ENCODE results near the gene SERPING1. TPM values are rescaled to one million over a fixed set of nuclear protein-coding genes. Genes with fewer than 3 reads are reported as not detected.

The SERPING1 gene
- total RNA-seq, 4 donors from 2014 or later, result 65.7 to 143 (median 102) TPM

- in situ Hi-C loops (cut with MboI; ENCODE audit: low pct_ligation_motif_present in 1 of 4, low pct_unique_long_range_greater_than_20kb in 1 of 4, low sequenced_read_pairs in 3 of 4), result no loop called here
- Histone ChIP-seq H3K27me3 (peaks cover 9% of the 10 kb centered on the region), H3K4me3 (no peak overlapping the region), H3K27ac (peak overlapping the region; percentile 77 to 91 (median 86)), H3K9me3 (no peaks in the 10 kb centered on the region), H3K4me1 (peaks cover 0 to 16% (median 0%) of the 10 kb centered on the region in 4 donors), H3K36me3 (no peaks in the 10 kb centered on the region)
- TF ChIP-seq EP300 (IDR thresholded peaks at IDR 0.05; ENCODE audit: low read depth) (no peak), CTCF (IDR thresholded peaks at IDR 0.05) (no peak), POLR2A (IDR thresholded peaks at IDR 0.05) (no peak), POLR2AphosphoS5 (IDR thresholded peaks at IDR 0.05) (no peak)
- no peak for DNase-seq
- WGBS, 2 donors (ENCODE audit: low coverage in 1 of 2), result 66 to 67% methylated on average over 2 to 5 of the region's 5 CpGs
- intact Hi-C loops (cut with DNase I; ENCODE audit: low total_unique reads), result no loop called here
Observed at GRCh38 chr11:57596266-57596885, 1.1 kb upstream of the SERPING1 start.

GRCh38 chr11:57597916-57598830, 688 bp downstream of the SERPING1 start:
- intact Hi-C loops (cut with DNase I; ENCODE audit: low total_unique reads), result no loop called here
- TF ChIP-seq POLR2A (IDR thresholded peaks at IDR 0.05) (no peak), POLR2AphosphoS5 (IDR thresholded peaks at IDR 0.05) (peak in 1 of 3 donors; percentile 16)
- 6 to 7% methylated on average over 8 to 32 of the region's 33 CpGs for WGBS, 2 donors (ENCODE audit: low coverage in 1 of 2)

GRCh38 chr11:57598831-57599155, 1.3 kb downstream of the SERPING1 start:
- TF ChIP-seq CTCF (IDR thresholded peaks at IDR 0.05) (no peak), EP300 (IDR thresholded peaks at IDR 0.05; ENCODE audit: low read depth) (no peak), POLR2A (IDR thresholded peaks at IDR 0.05) (no peak), POLR2AphosphoS5 (IDR thresholded peaks at IDR 0.05) (no peak)
- intact Hi-C loops (cut with DNase I; ENCODE audit: low total_unique reads) (no loop called here), in situ Hi-C loops (cut with MboI; ENCODE audit: low pct_ligation_motif_present in 1 of 4, low pct_unique_long_range_greater_than_20kb in 1 of 4, low sequenced_read_pairs in 3 of 4) (no loop called here)
- WGBS, 2 donors (ENCODE audit: low coverage in 1 of 2), result 70 to 73% methylated on average over 5 of the region's 5 CpGs
- no peak for DNase-seq
- no peaks in the 10 kb centered on the region for H3K36me3 ChIP-seq
- H3K9me3 ChIP-seq, result no peaks in the 10 kb centered on the region
- peak overlapping the region; percentile 77 to 91 (median 86) for H3K27ac ChIP-seq
- H3K27me3 ChIP-seq, result peaks cover 9% of the 10 kb centered on the region
- H3K4me1 ChIP-seq, result peaks cover 0 to 16% (median 0%) of the 10 kb centered on the region in 4 donors
- H3K4me3 ChIP-seq, result peak overlapping the region; percentile 30 to 55 (median 36)

More at GRCh38 chr11:57597916-57598830, 688 bp downstream of the SERPING1 start:
- in situ Hi-C loops (cut with MboI; ENCODE audit: low pct_ligation_motif_present in 1 of 4, low pct_unique_long_range_greater_than_20kb in 1 of 4, low sequenced_read_pairs in 3 of 4), result no loop called here
- Histone ChIP-seq H3K9me3 (no peaks in the 10 kb centered on the region), H3K36me3 (no peaks in the 10 kb centered on the region), H3K27me3 (peaks cover 9% of the 10 kb centered on the region), H3K27ac (peak overlapping the region; percentile 77 to 91 (median 86)), H3K4me3 (peak overlapping the region; percentile 30 to 55 (median 36)), H3K4me1 (peaks cover 0 to 16% (median 0%) of the 10 kb centered on the region in 4 donors)
- DNase-seq, result peak; percentile 62

- peak overlapping the region; percentile 77 to 91 (median 86) for H3K27ac ChIP-seq
- no peak overlapping the region for H3K4me3 ChIP-seq
- H3K4me1 ChIP-seq, result peaks cover 0 to 16% (median 0%) of the 10 kb centered on the region in 4 donors
- H3K9me3 ChIP-seq, result no peaks in the 10 kb centered on the region
- intact Hi-C loops (cut with DNase I; ENCODE audit: low total_unique reads) (no loop called here), in situ Hi-C loops (cut with MboI; ENCODE audit: low pct_ligation_motif_present in 1 of 4, low pct_unique_long_range_greater_than_20kb in 1 of 4, low sequenced_read_pairs in 3 of 4) (no loop called here)
- no peak for TF ChIP-seq CTCF (IDR thresholded peaks at IDR 0.05)
- no peak for TF ChIP-seq POLR2AphosphoS5 (IDR thresholded peaks at IDR 0.05)
- TF ChIP-seq EP300 (IDR thresholded peaks at IDR 0.05; ENCODE audit: low read depth), result no peak
- TF ChIP-seq POLR2A (IDR thresholded peaks at IDR 0.05), result no peak
- 72% methylated on average over 2 of the region's 2 CpGs; no CpG with 5 or more reads in 1 of the 2 donors for WGBS, 2 donors (ENCODE audit: low coverage in 1 of 2)
- peaks cover 9% of the 10 kb centered on the region for H3K27me3 ChIP-seq
- H3K36me3 ChIP-seq, result no peaks in the 10 kb centered on the region
- no peak for DNase-seq
Observed at GRCh38 chr11:57599381-57599780, 1.9 kb downstream of the SERPING1 start.
